Measurements from ENCODE around the gene LRPAP1.
"Not testable (repeated sequence)": the region's sequence is repeated elsewhere in the genome, so short reads cannot be mapped to it uniquely, and the experiment has no call there.

GRCh38 chr4:3544259-3545025, 12.2 kb upstream of the LRPAP1 start:
- not testable (repeated sequence) for TF ChIP-seq REST (IDR thresholded peaks at IDR 0.05; ENCODE audit: borderline replicate concordance); CTCF (IDR thresholded peaks at IDR 0.05; ENCODE audit: poor library complexity, severe bottlenecking)
